Germinal center (tissue), 1 donor: ENCODE measurements around the gene SVIL.
"Not testable (repeated sequence)": the region's sequence is repeated elsewhere in the genome, so short reads cannot be mapped to it uniquely, and the experiment has no call there.

Experiments used
- DNase-seq: peaks from one replicate; pipeline ENCODE4 v3.0.0; 2012; ENCODE audit warnings: mixed read lengths, low spot score

The SVIL gene

DNA sequence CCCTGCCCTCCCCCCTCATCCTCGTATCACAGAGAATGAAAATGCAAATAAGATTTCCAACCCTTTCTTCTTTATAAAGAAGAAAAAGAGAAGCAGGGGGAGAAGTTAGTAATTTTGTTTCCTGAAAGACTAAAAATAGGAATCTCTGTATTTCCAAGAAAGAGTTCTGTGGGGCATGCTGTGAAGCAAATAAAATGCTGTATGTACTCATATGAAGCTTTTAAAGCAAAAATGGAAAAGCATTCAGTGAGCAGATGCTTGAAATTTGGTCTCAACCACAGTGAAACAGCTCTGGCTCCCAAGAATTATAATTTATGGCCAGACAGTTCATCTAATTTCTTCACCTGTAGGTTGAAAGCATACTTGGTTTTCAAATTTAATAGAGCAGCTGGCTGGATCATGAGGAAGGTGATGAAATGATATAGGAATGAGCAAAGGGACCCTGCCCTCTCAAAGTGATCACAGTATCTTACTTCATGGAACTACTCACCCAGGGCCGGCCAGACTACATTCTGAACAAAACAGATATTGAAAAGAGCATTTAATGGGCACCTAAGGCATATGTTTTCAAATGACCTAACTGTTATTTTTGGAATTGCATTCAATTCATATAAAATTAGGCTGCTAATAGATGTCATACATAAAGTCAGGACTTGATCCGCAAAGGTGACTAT lies 31.4 kb downstream of the SVIL start:
- no peak for DNase-seq

DNA sequence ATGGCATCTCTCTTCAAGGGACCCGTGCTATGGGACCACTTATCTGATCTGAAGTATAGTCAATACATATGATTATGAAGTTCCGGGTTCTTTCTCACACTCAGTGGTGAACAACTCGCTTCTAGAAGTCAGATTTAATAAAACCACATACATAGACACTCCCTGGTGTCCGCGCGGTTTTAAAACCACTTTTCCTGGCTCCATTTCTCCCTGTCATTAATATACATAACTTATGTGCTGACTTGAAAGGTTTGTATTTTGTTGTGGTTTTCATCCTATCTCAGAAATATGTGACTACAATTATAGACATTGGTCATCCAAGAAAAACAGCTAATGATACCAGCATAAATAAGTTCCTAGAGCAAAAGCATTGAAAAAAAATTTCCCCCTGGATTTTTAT lies 34.0 kb downstream of the SVIL start:
- DNase-seq = no peak

DNA sequence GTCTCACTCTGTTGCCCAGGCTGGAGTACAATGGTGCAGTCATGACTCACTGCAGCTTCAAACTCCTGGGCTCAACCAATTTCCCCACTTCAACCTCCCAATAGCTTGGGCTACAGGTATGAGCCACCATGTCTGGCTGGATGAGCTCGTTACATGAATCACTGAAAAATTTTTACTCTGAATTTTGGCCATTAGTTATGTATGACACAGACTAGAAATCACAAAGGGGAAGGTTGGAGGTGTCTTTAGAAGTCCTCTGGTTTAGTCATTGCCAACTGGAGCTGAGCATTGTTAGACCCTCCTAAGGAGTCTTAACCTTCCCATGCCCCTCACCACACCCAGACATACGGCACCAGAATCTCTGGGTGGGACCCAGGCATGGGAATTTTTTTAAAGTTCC lies 34.7 kb downstream of the SVIL start:
- no peak for DNase-seq

DNA sequence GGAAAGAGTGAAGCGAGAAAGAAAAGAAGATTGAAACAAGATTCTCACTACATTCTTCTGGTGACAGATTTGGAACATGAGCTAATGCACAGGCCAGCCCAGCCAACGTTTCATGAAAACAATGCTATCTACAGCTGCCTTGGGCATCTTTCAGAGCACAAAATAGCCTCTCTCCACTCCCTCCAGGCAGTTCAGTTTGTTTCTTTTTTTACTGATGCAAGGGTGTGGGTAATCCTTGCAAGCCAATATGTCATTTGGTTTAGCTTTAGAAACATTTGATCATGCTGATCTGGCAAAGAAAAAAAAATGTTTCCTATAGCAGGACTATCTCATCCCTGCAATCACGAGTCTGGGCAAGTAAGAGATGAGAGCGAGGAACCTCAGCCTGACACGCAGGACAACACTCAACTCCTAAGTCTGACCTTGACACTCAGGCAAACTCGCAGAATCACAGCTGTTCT lies 35.9 kb downstream of the SVIL start:
- no peak for DNase-seq

DNA sequence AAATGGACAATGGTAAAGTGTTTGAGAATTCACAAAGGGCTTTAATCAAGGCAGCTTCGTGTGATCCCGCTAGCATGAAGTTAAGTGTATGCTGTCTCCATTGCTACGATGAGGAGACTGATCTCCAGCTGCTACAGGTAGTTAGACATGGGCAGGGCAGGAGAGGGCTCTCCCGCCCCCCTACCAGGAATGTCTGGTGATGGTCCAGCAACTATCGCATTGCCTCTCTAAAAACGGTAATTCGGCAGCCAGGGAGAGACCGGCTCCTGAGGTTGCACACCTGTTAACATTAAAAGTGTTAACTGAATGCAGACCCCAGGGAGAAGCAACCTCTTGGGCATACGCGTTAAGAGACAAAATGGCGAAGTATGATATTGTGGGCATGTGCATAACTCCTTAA lies 37.9 kb downstream of the SVIL start:
- DNase-seq = no peak

DNA sequence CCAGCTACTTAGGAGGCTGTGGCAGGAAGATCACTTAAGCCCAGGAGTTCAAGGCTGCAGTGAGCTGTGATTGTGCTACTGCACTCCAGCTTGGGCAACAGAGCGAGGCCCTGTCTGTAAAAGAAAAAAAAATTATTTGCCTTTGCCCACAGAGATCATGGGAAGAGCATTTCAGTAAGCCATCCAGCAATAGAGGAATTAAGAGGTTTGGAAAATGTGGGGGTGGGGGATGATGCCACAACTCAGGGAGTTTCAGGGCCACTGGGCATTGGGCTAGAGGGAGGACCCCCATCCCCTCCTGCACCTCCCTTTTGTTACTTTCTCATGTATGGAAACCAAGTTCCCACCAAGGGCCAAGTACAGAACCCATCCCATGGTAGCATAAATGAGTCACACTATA lies 38.4 kb downstream of the SVIL start:
- no peak for DNase-seq

DNA sequence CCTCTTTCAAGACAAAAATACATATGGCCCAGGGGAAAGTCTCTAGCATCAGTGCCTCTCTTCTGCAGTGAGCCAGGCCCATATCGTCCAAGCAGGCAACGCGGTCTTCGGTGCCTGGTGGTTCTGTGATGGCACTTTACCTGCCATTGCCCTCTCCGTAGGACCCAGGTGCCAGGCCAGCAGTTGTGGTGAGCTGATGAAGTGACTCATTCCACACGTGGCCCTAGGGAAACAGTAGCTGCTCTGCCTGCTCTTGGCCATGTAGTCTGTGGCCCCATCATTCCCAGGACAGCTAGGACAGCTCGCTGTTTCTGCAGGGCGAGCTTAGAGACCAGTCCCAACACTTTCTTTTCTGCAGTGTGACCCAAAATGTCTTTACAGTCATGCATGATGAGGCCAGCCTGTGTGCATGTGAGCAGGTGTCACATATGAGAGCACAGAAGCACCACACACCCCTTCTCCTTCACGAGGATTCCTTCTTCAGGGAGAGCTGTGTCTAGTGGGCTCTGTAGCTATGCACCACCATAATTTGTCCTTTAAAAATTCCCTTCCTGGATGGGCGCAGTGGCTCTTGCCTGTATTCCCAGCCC lies 39.0 kb downstream of the SVIL start:
- DNase-seq = no peak

DNA sequence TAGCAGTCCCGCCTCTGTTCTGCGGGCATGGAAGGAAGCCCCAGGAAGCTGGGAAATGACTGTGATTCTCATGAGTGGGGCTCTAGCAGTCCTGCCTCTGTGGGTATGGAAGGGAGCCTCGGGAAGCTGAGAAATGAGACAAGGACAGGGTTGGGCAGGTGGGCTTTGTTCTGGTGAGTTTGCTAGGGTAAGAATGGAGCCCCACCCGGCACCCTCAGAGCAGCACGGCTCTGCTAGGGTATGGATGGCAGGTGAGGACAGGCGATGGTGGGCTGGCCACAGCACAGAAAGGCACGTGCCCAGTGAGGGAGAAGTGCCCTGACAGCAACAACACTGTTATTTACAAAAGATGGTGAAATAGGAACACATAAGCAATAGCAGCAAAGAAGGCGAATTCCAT lies 39.6 kb downstream of the SVIL start:
- no peak for DNase-seq

DNA sequence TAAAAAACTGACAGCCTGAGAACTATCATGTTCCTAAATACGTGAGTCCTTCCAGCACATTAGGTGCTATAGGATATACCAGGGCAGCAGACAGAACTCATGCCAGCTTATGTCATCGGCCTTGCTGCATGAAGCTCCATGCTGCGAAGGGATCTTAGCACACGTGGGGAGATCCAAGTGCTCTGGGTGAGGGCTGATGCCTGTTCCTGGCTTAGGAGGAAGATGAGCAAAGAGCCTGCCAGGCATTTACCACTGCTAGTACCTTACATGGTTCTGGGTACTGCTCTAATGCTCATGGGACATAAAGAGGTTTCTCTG lies 43.2 kb downstream of the SVIL start:
- DNase-seq = no peak

DNA sequence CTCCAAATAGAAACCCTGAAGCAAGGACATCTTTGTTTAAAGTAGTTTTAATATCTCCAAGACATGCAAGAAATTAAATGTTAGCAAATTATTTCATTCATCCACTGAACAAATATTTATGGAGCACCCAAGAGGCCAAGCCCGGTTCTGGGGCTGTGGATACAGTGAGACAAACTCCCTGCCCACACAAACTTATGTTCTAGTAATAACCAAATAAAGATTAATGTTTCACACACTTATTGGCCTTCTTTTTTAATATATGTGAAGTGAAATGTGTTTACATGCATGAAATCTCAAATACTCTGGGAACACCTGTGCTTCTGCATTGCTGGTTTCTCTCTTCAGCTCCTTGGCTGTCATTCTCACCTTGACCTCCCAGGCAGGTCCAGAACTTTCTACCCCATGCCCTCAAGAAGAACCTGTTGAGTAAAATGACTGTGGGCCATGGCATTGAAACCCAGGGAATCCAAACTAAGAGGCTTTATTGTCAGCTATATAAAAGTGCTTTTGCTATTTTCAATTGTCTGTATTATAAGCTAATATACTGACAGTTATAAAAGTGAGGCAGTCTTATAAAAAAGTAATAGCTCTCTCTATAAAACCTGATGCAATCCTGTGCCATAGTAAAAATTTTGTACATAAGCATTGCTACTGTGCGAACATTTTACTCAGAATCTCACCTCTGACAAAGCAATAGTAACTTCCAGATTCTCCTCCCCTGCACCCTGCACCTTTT lies 43.7 kb downstream of the SVIL start:
- no peak for DNase-seq

DNA sequence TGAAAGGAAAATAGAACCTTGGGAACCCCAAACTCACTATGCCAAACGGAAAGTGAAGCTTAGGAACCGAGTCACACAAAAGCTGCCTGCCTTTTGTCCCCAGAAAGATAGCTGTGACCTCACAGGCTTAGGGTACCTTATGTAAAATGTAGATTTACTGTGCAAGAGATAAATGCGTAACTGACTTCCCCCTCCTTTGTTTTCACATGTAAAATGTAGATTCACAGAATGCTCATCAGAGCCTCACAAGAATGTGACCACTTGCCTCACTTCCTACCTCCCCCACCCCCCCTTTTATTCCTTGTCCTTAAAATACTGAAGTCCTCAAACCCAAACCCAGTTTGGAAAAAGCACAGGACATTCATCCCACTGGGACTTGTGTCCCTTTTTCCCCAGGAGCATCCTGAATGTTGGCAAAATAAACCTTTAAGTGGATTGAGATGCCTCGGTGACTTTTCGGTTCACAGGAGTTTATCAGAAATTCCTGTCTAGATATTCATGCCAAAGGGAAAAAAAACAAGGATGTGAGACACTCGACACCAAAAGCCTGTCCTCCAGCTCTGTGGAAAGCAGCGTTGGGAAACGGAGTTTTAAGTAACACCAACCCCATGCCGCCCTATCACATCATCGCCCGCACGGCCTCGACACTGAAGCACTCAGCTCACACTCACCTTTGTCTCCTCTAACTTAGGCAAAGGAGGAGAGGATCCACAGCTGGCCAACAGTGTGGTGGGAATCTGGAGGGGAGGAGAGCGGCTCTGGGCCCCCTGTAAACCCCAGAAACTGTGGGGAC lies 45.9 kb downstream of the SVIL start:
- DNase-seq = no peak

DNA sequence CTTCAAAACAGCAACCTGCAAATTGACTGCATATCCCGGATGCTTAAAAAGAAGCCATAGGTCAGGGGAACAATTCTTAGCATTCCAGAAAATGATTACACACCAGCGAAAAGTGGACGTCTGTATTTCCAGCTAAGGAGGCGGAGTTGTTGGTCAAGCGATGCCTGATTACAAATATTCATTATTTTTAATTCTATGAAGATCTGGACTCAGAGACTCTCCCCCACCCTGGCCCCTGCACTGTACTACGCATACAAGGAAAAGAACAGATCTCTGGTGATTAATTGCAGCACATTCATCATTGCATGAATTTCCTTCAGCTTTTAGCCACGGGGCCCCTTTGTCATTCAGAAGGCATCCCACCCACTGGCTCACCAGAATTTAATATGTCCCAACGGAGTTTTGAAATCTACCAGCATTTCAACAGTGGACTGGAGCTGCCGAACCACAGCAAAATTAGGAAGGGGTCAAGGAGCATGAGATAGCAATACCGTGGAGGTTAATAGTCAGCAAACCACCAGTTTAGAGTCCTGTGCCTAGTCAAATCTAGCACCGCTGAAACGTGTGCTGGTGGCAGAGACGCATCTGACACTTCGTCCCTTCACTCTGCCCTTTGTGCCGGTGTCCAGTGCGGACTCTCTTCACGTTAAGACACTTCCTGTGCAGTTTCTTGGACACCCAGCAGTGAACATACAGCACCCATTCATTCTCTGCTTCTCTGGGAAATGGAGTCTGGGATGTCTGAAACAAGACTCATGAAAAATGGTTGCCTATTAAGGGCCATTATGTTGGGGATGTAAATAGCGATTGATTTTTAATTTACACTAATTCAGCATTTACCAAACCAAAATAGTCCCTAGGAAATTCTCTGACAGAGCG lies 46.8 kb downstream of the SVIL start:
- DNase-seq = not testable (repeated sequence)

DNA sequence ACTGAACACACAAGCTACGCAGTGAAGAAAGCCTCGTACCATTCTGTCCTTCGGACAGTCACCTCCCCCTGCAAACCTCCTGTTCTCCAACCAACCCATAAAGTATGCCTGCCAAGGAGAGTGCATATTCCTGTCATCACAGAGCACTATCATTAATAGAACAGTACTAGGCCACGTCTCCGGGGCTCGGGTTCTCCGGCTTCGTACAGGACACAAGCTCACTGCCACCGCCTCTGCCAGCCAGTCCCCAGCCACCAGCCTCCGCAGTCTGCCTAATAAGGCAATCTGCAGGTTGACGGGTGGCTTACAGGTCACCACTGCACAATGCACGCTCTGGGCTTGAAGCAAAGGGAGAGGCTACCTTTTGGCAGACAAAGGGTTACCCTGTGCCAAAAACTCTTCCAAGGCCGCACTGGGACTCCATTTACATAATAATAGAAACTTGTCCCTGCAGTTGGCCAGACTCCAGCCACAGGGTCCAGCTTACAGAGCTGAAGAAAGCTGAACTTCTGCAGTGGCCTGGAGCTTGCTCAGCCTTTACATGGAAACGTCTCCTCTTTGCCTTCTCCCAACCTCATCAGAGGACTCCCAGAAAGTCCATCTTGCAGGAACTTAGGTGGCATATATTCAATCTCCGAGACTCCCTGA lies 47.5 kb downstream of the SVIL start:
- DNase-seq = not testable (repeated sequence)

DNA sequence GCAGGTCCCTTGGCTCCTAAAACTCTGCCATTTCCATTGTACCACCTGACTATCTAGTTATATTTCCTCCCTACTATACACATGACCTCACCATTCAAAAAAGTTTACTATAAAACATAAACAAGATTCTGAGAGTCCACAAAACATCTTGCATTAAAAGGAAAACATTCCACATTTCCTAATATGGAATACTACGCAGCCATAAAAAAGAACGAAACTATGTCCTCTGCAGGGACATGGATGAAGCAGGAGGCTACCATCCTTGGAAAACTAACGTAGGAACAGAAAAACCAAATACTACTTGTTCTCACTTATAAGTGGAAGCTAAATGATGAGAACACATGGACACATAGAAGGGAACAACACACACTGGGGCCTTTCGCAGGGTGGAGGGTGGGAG lies 48.3 kb downstream of the SVIL start:
- no peak for DNase-seq

DNA sequence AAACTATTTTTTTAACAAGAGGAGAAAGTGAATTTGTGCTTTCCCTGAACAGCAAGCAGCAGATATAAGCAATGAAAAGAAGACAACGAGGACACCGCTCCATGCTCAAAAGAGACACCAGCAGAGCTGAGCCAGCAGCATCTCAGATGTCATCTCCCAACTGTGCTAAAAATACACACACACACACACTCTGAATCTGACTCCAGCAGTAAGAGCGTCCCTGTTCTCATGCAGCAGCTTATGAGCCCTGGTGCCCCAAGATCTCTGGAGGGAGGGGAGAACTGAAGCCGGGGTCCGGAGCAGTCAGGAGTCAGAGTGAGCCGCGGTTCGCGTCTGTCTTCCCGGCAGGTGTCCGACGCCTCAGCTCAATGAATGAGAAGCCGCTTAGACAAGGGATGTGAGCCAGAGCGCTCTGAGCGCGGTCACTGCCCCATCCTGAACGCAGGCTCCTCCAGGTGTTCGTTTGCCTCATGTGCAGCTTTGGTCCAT lies 49.2 kb downstream of the SVIL start:
- DNase-seq = no peak

DNA sequence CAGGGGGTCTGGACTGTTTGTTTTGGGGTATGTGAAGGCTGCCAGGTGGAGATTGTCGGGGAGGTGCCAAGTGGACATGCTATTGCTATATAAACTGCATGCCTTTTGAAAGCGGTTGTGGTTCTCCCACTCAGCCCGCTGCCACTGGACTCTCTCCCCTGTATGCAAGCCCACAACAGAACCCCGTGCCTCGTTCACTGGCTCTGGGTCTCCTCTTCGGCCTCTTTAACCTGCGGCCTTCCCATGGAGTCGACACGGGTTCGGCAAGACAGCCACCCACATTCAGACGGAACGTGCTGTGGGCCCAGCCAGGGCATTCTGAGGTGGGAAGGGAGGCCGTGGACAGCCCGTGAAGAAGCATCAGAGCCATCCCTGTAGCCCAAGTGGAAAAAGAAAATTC lies 50.3 kb downstream of the SVIL start:
- DNase-seq = no peak

DNA sequence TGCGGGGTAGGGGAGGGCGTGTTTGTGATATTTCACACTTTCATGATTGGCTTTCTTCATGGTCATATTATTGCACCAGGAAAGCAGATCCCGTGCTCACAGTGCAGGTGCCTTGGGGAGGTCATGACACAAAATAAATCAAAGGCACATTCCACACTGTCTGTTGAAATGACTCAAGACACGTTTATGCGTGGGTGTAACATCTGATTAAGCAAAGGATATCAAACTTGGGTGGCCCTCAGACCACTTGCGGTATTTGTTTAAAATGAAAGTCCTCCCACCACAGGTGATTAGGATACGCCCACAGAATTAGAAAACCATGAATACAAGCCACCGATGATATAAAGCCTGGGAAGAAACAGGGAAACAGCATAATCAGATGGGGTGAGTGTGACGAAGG lies 51.1 kb downstream of the SVIL start:
- DNase-seq = no peak

DNA sequence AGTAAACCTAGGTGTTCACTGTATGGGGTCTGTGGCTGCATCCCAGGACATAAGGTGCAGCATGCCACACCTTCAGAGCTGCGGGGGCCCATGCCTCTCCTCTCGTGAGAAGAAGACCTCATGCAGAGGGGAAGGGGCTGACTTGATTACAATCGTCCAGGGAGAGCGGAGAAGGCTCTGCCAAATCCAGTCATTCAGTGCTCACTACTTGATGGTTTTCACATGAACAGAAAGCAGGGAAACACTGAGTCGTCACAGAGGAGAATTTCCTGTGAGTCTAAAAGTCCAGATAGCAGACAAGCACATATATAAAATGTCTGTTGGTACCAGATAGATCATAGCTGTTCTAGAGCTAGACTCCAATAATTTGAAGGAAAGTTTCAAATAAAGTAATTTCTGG lies 52.0 kb downstream of the SVIL start:
- not testable (repeated sequence) for DNase-seq

DNA sequence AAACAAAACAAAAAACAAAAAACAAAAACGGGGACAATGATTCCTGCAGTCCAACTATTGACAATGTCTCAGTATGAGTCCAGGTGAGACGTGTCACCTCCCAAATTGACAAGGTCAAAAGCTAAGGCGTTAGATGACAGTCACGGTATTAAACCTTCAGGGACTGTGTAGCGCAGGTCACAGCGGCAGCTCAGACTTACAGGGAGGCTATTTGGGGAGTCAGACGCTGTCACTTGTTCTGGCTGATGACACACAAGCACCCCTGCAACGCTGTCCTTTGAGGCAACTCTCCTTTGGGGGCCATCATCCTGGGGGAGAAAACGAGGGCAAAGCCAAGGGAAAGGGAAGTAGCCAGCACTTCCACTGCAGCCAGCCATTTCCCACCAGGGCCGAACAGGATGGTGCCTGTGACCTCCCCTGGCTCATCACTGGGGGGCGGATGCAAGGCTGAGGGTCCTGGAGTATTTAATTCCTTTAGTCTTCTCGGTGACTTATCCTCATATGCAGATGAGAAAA lies 55.3 kb downstream of the SVIL start:
- no peak for DNase-seq

DNA sequence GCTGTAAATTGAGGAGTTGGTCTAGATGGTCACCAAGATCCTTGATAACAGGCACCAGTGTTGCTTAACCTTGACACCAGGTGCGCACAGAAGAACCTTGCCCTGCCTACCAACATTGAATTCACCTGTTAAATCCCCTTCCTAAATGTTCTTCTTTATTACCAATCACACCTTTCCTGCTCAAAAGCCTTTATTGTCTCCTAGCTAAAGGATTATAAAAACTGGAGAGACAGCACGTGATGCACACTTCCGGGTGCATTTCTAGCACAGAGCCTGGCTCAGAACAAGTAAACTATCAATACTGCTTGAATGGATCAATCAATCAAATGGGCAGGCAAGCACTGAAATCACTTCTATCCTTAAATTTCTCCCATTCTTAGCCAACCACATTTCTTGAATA lies 56.3 kb downstream of the SVIL start:
- DNase-seq = no peak

DNA sequence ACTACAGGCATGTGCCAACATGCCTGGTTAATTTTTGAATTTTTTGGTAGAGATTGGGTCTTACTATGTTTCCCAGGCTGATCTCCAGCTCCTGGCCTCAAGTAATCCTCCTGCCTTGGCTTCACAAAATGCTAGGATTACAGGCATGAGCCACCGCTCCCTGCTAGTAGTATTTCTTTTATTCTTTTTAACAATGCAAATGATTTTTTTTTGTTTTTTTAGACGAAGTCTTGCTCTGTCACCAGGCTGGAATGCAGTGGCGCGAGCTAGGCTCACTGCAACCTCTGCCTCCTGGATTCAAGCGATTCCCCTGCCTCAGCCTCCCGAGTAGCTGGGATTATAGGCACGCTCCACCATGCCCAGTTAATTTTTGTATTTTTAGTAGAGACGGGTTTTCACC lies 58.1 kb downstream of the SVIL start:
- DNase-seq = no peak
